ENCODE results near the gene BMPR1A. TPM values are rescaled to one million over a fixed set of nuclear protein-coding genes. Genes with fewer than 3 reads are reported as not detected.

BMPR1A gene
- total RNA-seq, 1 donor from 2014 or later, result 9.7 TPM

GRCh38 chr10:86775870-86776180, 19.4 kb downstream of the BMPR1A start:
- intact Hi-C loops (cut with micrococcal nuclease), result no loop called here
- Mint-ChIP-seq H3K9me3 (no peaks in the 10 kb centered on the region), H3K4me3 (no peak overlapping the region), H3K4me1 (ENCODE audit: low read depth) (no peaks in the 10 kb centered on the region), H3K27ac (no peak overlapping the region), H3K36me3 (ENCODE audit: low read depth) (no peaks in the 10 kb centered on the region), H3K27me3 (ENCODE audit: insufficient read depth) (peaks cover 2% of the 10 kb centered on the region)
- DNase-seq (ENCODE audit: low spot score), result no peak

DNA sequence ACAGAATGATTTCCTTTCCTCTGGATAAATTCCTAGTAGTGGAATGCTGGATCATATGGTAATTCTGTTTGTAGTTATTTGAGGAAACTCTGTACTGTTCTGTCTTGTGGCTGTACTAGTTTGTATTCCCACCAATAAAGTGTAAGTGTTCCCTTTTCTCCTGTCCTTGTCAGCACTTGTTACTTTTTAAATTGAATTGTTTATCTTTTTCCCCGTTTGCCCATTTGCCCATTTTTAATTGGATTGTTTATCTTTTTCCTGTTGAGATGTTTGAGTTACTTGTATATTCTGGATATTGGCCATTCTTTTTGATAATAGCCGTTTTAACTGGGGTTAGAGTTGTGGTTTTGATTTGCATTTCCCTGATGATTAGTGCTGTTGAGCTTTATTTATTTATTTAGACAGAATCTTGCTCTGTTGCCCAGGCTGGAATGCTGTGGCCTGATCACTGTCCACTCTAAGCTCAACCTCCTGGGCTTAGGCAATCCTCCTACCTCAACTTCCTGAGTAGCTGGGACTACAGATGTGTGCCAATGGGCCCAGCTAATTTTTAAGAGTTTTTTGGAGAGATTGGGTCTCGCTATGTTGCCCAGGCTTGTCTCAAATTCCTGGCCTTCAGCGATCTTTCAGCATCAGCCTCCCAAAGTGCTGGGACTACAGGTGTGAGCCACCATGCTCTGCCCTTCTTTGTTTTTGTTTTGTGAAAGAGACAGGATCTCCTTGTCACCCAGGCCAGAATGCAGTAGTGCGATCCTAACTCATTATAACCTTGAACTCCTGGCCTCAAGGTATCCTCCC, 23.0 kb downstream of the BMPR1A start:
- intact Hi-C loops (cut with micrococcal nuclease), result no loop called here
- H3K27me3 Mint-ChIP-seq (ENCODE audit: insufficient read depth), result peaks cover 2% of the 10 kb centered on the region
- H3K36me3 Mint-ChIP-seq (ENCODE audit: low read depth), result peaks cover 3% of the 10 kb centered on the region
- H3K9me3 Mint-ChIP-seq, result no peaks in the 10 kb centered on the region
- no peak overlapping the region for H3K4me3 Mint-ChIP-seq
- peaks cover 6% of the 10 kb centered on the region for H3K4me1 Mint-ChIP-seq (ENCODE audit: low read depth)
- H3K27ac Mint-ChIP-seq, result no peak overlapping the region
- DNase-seq (ENCODE audit: low spot score), result no peak

DNA sequence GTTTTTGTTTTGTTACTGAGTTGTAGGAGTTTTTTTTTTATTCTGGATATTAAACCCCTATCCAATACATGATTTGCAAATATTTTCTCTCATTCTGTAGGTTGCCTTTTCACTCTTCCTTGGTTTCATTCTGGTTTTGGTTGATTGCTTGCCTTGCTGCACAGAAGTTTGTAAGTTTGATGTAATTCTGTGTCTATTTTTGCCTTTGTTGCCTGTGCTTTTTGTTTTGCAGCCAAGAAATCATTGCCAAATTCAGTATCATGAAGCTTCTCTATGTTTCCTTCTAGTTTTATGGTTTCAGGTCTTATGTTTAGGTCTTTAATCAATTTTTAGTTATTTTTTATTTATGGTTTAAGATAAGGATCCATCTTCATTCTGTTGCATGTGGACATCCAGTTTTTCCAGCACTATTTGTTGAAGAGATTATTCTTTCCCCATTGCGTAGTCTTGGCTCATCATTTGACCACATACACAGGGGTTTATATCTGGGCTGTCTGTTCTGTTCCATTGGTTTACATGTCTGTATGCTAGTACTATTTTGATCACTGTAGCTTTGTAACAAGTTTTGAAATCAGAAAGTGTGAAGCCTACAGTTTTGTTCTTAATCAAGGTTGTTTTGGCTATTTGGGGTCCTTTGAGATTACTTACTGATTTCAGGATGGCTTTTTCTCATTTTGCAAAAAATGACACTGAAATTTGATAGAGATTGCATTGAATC, 26.4 kb downstream of the BMPR1A start:
- DNase-seq (ENCODE audit: low spot score), result no peak
- intact Hi-C loops (cut with micrococcal nuclease), result no loop called here
- H3K4me1 Mint-ChIP-seq (ENCODE audit: low read depth), result peaks cover 6% of the 10 kb centered on the region
- no peak overlapping the region for H3K4me3 Mint-ChIP-seq
- H3K27ac Mint-ChIP-seq, result no peak overlapping the region
- peaks cover 7% of the 10 kb centered on the region for H3K36me3 Mint-ChIP-seq (ENCODE audit: low read depth)
- peaks cover 10% of the 10 kb centered on the region for H3K9me3 Mint-ChIP-seq
- H3K27me3 Mint-ChIP-seq (ENCODE audit: insufficient read depth), result no peaks in the 10 kb centered on the region

- H3K4me1 Mint-ChIP-seq (ENCODE audit: low read depth), result peaks cover 6% of the 10 kb centered on the region
- H3K4me3 Mint-ChIP-seq, result no peak overlapping the region
- no peaks in the 10 kb centered on the region for H3K27me3 Mint-ChIP-seq (ENCODE audit: insufficient read depth)
- intact Hi-C loops (cut with micrococcal nuclease), result no loop called here
- H3K9me3 Mint-ChIP-seq, result peaks cover 12% of the 10 kb centered on the region
- H3K27ac Mint-ChIP-seq, result no peak overlapping the region
- no peak for DNase-seq (ENCODE audit: low spot score)
- H3K36me3 Mint-ChIP-seq (ENCODE audit: low read depth), result peaks cover 7% of the 10 kb centered on the region
Measured at GRCh38 chr10:86785037-86785436, 28.6 kb downstream of the BMPR1A start.

- intact Hi-C loops (cut with micrococcal nuclease), result no loop called here
- Mint-ChIP-seq H3K4me3 (no peak overlapping the region), H3K27ac (no peak overlapping the region), H3K27me3 (ENCODE audit: insufficient read depth) (no peaks in the 10 kb centered on the region), H3K9me3 (peaks cover 12% of the 10 kb centered on the region), H3K4me1 (ENCODE audit: low read depth) (peaks cover 6% of the 10 kb centered on the region), H3K36me3 (ENCODE audit: low read depth) (peaks cover 7% of the 10 kb centered on the region)
- no peak for DNase-seq (ENCODE audit: low spot score)
Measured at GRCh38 chr10:86785968-86786367, 29.5 kb downstream of the BMPR1A start.

DNA sequence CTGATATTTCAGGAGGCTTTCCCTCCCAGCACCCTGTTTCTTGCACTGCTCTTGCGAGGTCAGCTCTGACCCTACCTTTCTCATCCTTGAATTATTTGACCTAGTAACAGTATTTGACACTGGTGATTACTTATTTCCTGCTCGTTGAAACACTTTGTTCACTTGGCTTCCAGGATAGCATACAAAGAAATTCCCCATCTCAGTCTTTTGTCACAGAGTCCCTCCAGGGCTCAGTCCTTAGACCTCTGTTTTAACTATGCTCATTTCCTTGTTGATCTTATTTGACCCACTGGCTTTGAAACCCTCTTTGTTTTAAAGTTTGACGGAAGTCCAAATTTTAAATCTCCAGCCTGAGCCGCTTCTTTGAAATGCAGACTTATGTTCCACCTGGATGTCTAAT, 29.9 kb downstream of the BMPR1A start:
- no peak overlapping the region for H3K27ac Mint-ChIP-seq
- H3K36me3 Mint-ChIP-seq (ENCODE audit: low read depth), result peaks cover 4% of the 10 kb centered on the region
- peaks cover 6% of the 10 kb centered on the region for H3K4me1 Mint-ChIP-seq (ENCODE audit: low read depth)
- DNase-seq (ENCODE audit: low spot score), result no peak
- no peaks in the 10 kb centered on the region for H3K27me3 Mint-ChIP-seq (ENCODE audit: insufficient read depth)
- H3K9me3 Mint-ChIP-seq, result peaks cover 12% of the 10 kb centered on the region
- intact Hi-C loops (cut with micrococcal nuclease), result no loop called here
- H3K4me3 Mint-ChIP-seq, result no peak overlapping the region

DNA sequence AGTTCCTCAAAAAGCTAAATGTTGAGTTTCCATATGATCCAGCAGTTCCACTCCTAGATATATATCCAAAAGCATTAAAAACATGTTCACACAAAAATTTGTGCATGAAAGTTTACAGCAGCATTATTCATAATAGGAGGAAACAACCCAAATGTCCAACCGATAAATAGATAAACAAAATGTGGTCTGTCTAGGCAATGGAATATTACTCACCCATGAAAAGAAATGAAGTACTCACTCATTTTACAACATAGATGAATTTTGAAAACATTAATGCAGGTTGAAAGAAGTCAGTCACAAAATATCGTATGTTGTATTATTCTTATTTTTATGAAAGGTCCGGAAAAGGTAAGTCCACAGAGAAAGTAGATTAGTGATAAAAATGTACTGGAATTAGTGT, 34.0 kb downstream of the BMPR1A start:
- no peak for DNase-seq (ENCODE audit: low spot score)
- Mint-ChIP-seq H3K36me3 (ENCODE audit: low read depth) (peaks cover 4% of the 10 kb centered on the region), H3K27me3 (ENCODE audit: insufficient read depth) (no peaks in the 10 kb centered on the region), H3K4me3 (no peak overlapping the region), H3K27ac (no peak overlapping the region), H3K9me3 (peaks cover 12% of the 10 kb centered on the region), H3K4me1 (ENCODE audit: low read depth) (no peaks in the 10 kb centered on the region)
- intact Hi-C loops (cut with micrococcal nuclease), result no loop called here

DNA sequence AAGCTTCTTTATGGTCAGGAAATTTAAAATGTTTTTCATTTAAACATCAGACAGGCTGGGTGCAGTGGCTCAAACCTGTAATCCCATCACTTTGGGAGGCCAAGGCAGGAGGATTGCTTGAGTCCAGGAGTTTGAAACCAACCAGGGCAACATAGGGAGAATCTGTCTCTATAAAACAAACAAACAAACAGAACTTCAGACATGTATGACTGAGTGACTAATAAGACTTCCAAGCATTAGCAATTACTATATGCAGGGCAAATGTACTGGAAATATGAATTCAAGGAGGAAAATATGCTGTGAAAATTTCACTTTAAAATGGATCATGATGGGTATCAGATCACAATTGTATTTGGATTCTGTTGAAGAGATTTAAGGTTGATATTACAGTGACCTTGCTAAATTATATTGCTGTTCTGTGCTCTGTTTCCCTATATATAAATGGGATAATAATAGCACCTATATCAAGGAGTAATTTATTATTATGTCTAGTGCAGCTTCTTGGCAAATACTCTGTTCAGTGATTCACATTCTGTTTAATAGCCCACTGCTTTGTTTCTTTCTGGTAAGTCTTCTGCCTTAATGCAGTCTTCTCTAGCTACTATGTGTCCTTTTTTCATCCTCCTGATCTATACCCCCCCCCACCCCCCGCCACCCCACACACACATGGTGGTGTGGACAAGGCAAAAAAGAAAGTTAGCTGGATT, 36.2 kb downstream of the BMPR1A start:
- Mint-ChIP-seq H3K9me3 (peaks cover 4% of the 10 kb centered on the region), H3K27ac (no peak overlapping the region), H3K27me3 (ENCODE audit: insufficient read depth) (no peaks in the 10 kb centered on the region), H3K4me3 (no peak overlapping the region), H3K36me3 (ENCODE audit: low read depth) (peaks cover 2% of the 10 kb centered on the region), H3K4me1 (ENCODE audit: low read depth) (no peaks in the 10 kb centered on the region)
- intact Hi-C loops (cut with micrococcal nuclease), result no loop called here
- no peak for DNase-seq (ENCODE audit: low spot score)

- Mint-ChIP-seq H3K27me3 (ENCODE audit: insufficient read depth) (no peaks in the 10 kb centered on the region), H3K27ac (no peak overlapping the region), H3K4me1 (ENCODE audit: low read depth) (peaks cover 4% of the 10 kb centered on the region), H3K36me3 (ENCODE audit: low read depth) (no peaks in the 10 kb centered on the region), H3K4me3 (no peak overlapping the region), H3K9me3 (no peaks in the 10 kb centered on the region)
- intact Hi-C loops (cut with micrococcal nuclease), result no loop called here
- DNase-seq (ENCODE audit: low spot score), result no peak
Measured at GRCh38 chr10:86793696-86794095, 37.3 kb downstream of the BMPR1A start.

- intact Hi-C loops (cut with micrococcal nuclease), result no loop called here
- Mint-ChIP-seq H3K27ac (no peak overlapping the region), H3K36me3 (ENCODE audit: low read depth) (no peaks in the 10 kb centered on the region), H3K9me3 (no peaks in the 10 kb centered on the region), H3K27me3 (ENCODE audit: insufficient read depth) (no peaks in the 10 kb centered on the region), H3K4me1 (ENCODE audit: low read depth) (peaks cover 13% of the 10 kb centered on the region), H3K4me3 (no peak overlapping the region)
- DNase-seq (ENCODE audit: low spot score), result no peak
Measured at GRCh38 chr10:86795353-86795752, 38.9 kb downstream of the BMPR1A start.

DNA sequence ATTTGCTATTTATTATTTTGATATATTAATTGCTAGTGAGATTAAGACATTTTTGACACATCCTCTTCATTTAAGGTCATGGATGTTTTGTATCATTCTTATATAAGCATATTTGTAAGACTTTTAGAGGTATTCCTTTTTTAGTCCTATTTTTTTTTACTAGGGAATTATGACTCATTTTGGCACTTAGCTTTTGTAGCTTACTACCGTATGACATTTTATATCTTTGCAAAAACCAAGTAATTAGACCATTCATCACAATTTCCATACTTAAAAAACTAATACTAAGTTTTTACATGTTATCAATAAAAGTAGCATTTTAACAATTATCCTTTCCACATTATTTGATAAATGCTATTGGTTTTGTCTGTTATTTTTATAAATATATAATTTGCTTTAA, 41.6 kb downstream of the BMPR1A start:
- DNase-seq (ENCODE audit: low spot score), result no peak
- Mint-ChIP-seq H3K27me3 (ENCODE audit: insufficient read depth) (no peaks in the 10 kb centered on the region), H3K4me1 (ENCODE audit: low read depth) (peaks cover 13% of the 10 kb centered on the region), H3K36me3 (ENCODE audit: low read depth) (no peaks in the 10 kb centered on the region), H3K27ac (no peak overlapping the region), H3K4me3 (no peak overlapping the region), H3K9me3 (no peaks in the 10 kb centered on the region)
- intact Hi-C loops (cut with micrococcal nuclease), result no loop called here

- DNase-seq (ENCODE audit: low spot score), result no peak
- intact Hi-C loops (cut with micrococcal nuclease), result no loop called here
- Mint-ChIP-seq H3K27ac (no peak overlapping the region), H3K4me1 (ENCODE audit: low read depth) (peaks cover 13% of the 10 kb centered on the region), H3K9me3 (no peaks in the 10 kb centered on the region), H3K27me3 (ENCODE audit: insufficient read depth) (no peaks in the 10 kb centered on the region), H3K4me3 (no peak overlapping the region), H3K36me3 (ENCODE audit: low read depth) (no peaks in the 10 kb centered on the region)
Measured at GRCh38 chr10:86798611-86799010, 42.2 kb downstream of the BMPR1A start.

DNA sequence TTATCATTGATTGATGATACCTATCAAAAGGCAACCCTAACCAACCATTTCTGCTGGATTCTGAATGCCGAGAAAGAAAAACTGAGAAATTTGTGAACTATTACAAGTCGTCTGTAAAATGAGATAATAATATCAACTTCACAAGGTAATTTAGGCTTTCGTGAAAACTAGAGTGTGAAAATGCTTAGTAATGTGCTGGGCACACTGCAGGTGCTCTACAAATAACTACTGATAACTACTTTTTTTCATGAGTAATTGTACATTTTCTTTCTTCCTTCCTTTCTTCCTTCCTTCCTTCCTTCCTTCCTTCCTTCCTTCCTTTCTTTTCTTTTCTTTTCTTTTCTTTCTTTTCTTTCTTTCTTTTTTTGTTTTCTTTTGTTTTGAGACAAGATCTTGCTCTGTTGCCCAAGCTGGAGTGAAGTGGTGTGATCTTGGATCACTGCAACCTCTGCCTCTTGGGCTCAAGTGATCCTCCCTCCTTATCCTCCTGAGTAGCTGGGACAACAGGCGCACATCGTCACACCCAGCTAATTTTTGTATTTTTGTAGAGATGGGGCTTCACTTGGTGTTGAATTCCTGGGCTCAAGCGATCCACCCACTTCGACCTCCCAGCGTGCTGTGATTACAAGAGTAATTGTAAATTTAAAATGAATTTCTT, 42.9 kb downstream of the BMPR1A start:
- Mint-ChIP-seq H3K4me3 (no peak overlapping the region), H3K36me3 (ENCODE audit: low read depth) (no peaks in the 10 kb centered on the region), H3K27ac (no peak overlapping the region), H3K27me3 (ENCODE audit: insufficient read depth) (no peaks in the 10 kb centered on the region), H3K9me3 (no peaks in the 10 kb centered on the region), H3K4me1 (ENCODE audit: low read depth) (peaks cover 13% of the 10 kb centered on the region)
- intact Hi-C loops (cut with micrococcal nuclease), result no loop called here
- no peak for DNase-seq (ENCODE audit: low spot score)

All from activated T-helper 1 cell treated with anti-CD3 and anti-CD28 coated beads, Interleukin-12 subunit alpha, Interleukin-12 subunit beta, Interleukin-2, Interleukin-4 antibody, amounts not matched to agents 30 ng/mL and 10 ng/mL and 1 ng/mL, durations not matched to agents 14 hours and 24 hours and 36 hours (primary cell).